IPS DF 6.9 (cell line): ENCODE data around the gene KIFAP3.

Experiments
- DNase-seq: peaks from one replicate; pipeline ENCODE4 v3.0.0-alpha.2; 2013; ENCODE audit warnings: low read depth, low spot score
- H3K27ac ChIP-seq: one replicate; pipeline ENCODE4 v1.5.1; 2013; ENCODE audit warnings: low read length, control low read depth
- H3K27me3 ChIP-seq: 2 replicates; pipeline ENCODE4 v1.6.1; 2013; ENCODE audit warnings: mild to moderate bottlenecking, low read length; ENCODE audit not compliant: control insufficient read depth, insufficient read depth
- H3K36me3 ChIP-seq: 2 replicates; pipeline ENCODE4 v1.6.1; 2013; ENCODE audit warnings: low read length; ENCODE audit not compliant: control insufficient read depth, insufficient read depth
- H3K4me1 ChIP-seq: 2 replicates; pipeline ENCODE4 v1.6.1; 2013; ENCODE audit warnings: low read length; ENCODE audit not compliant: control insufficient read depth, insufficient read depth
- H3K4me3 ChIP-seq: 2 replicates; pipeline ENCODE4 v1.5.1; 2013; ENCODE audit warnings: mild to moderate bottlenecking, low read length
- H3K9me3 ChIP-seq: 2 replicates; pipeline ENCODE4 v1.6.1; 2013; ENCODE audit warnings: low read length, inconsistent platforms; ENCODE audit not compliant: control insufficient read depth, insufficient read depth
- WGBS: extraction: QIAGEN DNeasy Blood & Tissue Kit; methylation state at CpG from one replicate; pipeline ENCODE4 v1.1.7; 2013; ENCODE audit warnings: mixed read lengths, missing lambda C conversion rate; ENCODE audit not compliant: insufficient read length, insufficient coverage; 5-methylcytosine and 5-hydroxymethylcytosine counted together

Gene KIFAP3

DNA sequence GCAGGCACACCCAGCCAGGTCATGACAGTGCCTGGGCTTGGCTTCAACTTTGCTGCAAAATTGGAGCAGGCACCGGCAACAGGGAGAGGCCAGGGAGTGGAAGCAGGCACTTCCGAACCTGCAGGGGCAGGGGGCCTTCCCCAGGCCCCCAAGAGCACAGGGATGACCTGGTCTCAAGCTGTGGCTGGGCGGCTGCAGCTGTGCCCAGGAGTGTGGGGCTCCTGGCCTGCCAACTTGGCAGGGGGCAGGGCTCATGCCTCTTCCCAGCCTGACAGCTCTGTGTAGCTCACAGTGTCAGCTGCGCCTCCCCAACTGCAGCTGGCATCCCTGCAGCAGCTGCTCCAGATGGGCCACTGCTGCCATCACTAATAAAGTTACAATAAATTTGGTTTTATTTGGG, 129.3 kb downstream of the KIFAP3 start:
- H3K27me3 ChIP-seq, result no peaks in the 10 kb centered on the region
- H3K4me3 ChIP-seq, result no peak overlapping the region
- H3K9me3 ChIP-seq, result no peaks in the 10 kb centered on the region
- DNase-seq, result no peak
- H3K4me1 ChIP-seq, result no peaks in the 10 kb centered on the region
- no peaks in the 10 kb centered on the region for H3K36me3 ChIP-seq
- WGBS, result no CpG with 5 or more reads among the region's 4 CpGs
- H3K27ac ChIP-seq, result no peak overlapping the region

- no peak overlapping the region for H3K27ac ChIP-seq
- H3K4me1 ChIP-seq, result no peaks in the 10 kb centered on the region
- no CpG with 5 or more reads among the region's 3 CpGs for WGBS
- no peaks in the 10 kb centered on the region for H3K27me3 ChIP-seq
- no peaks in the 10 kb centered on the region for H3K9me3 ChIP-seq
- no peak overlapping the region for H3K4me3 ChIP-seq
- no peaks in the 10 kb centered on the region for H3K36me3 ChIP-seq
- DNase-seq, result no peak
Measured at GRCh38 chr1:169944621-169945020, 129.9 kb downstream of the KIFAP3 start.

GRCh38 chr1:169943963-169944526, 130.4 kb downstream of the KIFAP3 start:
- Histone ChIP-seq H3K27me3 (no peaks in the 10 kb centered on the region), H3K9me3 (no peaks in the 10 kb centered on the region), H3K36me3 (no peaks in the 10 kb centered on the region), H3K4me3 (no peak overlapping the region), H3K4me1 (no peaks in the 10 kb centered on the region), H3K27ac (no peak overlapping the region)
- WGBS, result no CpG with 5 or more reads among the region's 17 CpGs
- DNase-seq, result no peak

GRCh38 chr1:169941982-169942830, 132.3 kb downstream of the KIFAP3 start:
- no peaks in the 10 kb centered on the region for H3K36me3 ChIP-seq
- no CpG with 5 or more reads among the region's 2 CpGs for WGBS
- no peak overlapping the region for H3K4me3 ChIP-seq
- no peaks in the 10 kb centered on the region for H3K9me3 ChIP-seq
- H3K27me3 ChIP-seq, result no peaks in the 10 kb centered on the region
- DNase-seq, result no peak
- no peak overlapping the region for H3K27ac ChIP-seq
- no peaks in the 10 kb centered on the region for H3K4me1 ChIP-seq

DNA sequence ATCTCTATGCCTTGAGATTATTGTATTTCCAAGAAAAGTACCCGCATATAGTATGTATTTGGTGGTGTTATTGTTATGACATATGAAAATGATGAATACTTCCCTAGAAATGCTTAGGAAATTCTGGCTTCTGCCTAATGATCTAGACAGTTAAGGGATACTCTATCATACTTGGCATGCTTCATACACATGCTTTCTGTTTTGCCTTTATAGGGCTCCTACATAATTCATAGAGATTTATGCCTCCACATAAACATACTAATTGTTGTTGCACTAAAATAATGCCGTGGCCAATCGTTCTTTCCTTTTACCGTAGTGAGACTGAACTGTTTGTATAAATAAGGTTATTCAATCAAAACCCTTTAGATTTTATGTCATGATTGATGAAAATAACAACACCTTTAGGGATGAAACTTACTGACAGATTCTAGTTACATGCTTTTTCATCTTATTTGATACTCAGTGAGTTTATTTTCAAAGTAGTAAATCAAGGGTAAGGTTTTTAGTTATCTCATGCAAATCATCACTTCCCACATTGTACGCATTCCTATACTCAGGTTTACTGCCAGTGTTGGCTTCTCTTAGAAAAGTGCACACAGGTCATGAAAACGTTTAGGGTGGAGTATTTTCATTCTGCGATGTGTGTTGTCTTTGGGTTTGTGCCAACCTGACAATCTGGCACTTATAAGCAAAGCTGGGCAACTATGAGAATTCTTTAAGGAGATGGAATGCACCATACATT, 140.3 kb downstream of the KIFAP3 start:
- DNase-seq, result no peak

GRCh38 chr1:169931795-169932231, 142.7 kb downstream of the KIFAP3 start:
- H3K4me3 ChIP-seq, result no peak overlapping the region
- DNase-seq, result no peak
- no peak overlapping the region for H3K27ac ChIP-seq
- no CpG with 5 or more reads among the region's 1 CpG for WGBS
- no peaks in the 10 kb centered on the region for H3K4me1 ChIP-seq
- H3K36me3 ChIP-seq, result no peaks in the 10 kb centered on the region
- no peaks in the 10 kb centered on the region for H3K27me3 ChIP-seq
- no peaks in the 10 kb centered on the region for H3K9me3 ChIP-seq

More for the DNA sequence above, 140.3 kb downstream of the KIFAP3 start:
- Histone ChIP-seq H3K27ac (no peak overlapping the region), H3K4me3 (no peak overlapping the region), H3K9me3 (no peaks in the 10 kb centered on the region), H3K4me1 (no peaks in the 10 kb centered on the region), H3K36me3 (no peaks in the 10 kb centered on the region), H3K27me3 (no peaks in the 10 kb centered on the region)
- WGBS, result no CpG with 5 or more reads among the region's 7 CpGs

GRCh38 chr1:169929210-169929526, 145.3 kb downstream of the KIFAP3 start:
- no peak overlapping the region for H3K27ac ChIP-seq
- no peaks in the 10 kb centered on the region for H3K9me3 ChIP-seq
- H3K4me1 ChIP-seq, result no peaks in the 10 kb centered on the region
- no peak overlapping the region for H3K4me3 ChIP-seq
- H3K36me3 ChIP-seq, result no peaks in the 10 kb centered on the region
- H3K27me3 ChIP-seq, result no peaks in the 10 kb centered on the region
- DNase-seq, result no peak
- no CpG with 5 or more reads among the region's 1 CpG for WGBS

- no peaks in the 10 kb centered on the region for H3K4me1 ChIP-seq
- no peak overlapping the region for H3K27ac ChIP-seq
- H3K36me3 ChIP-seq, result no peaks in the 10 kb centered on the region
- no peaks in the 10 kb centered on the region for H3K27me3 ChIP-seq
- no peak overlapping the region for H3K4me3 ChIP-seq
- no peaks in the 10 kb centered on the region for H3K9me3 ChIP-seq
- DNase-seq, result no peak
- WGBS, result no CpG with 5 or more reads among the region's 6 CpGs
Measured at GRCh38 chr1:169928438-169929209, 145.9 kb downstream of the KIFAP3 start.

GRCh38 chr1:169925505-169926482, 148.7 kb downstream of the KIFAP3 start:
- no CpG with 5 or more reads among the region's 3 CpGs for WGBS
- Histone ChIP-seq H3K9me3 (no peaks in the 10 kb centered on the region), H3K27ac (no peak overlapping the region), H3K36me3 (no peaks in the 10 kb centered on the region), H3K4me1 (no peaks in the 10 kb centered on the region), H3K27me3 (no peaks in the 10 kb centered on the region), H3K4me3 (no peak overlapping the region)
- DNase-seq, result no peak
